Mesendoderm (in vitro differentiated cells): Measurements from ENCODE around the gene OAF.

ENCODE experiments used
- DNase-seq: peaks from one replicate; pipeline ENCODE4 v3.0.0; 2013
- H2AK5ac ChIP-seq: 2 replicates; pipeline ENCODE4 v1.6.1; 2013; ENCODE audit warnings: low read length, inconsistent platforms
- H2BK120ac ChIP-seq: 2 replicates; pipeline ENCODE4 v1.6.1; 2013; ENCODE audit warnings: low read depth, mild to moderate bottlenecking, low read length, moderate library complexity, mixed read lengths
- H2BK15ac ChIP-seq: replicated peaks from 2 replicates; pipeline ENCODE4 v1.6.1; 2013; ENCODE audit warnings: low read depth, mild to moderate bottlenecking, moderate library complexity
- H2BK5ac ChIP-seq: 2 replicates; pipeline ENCODE4 v1.6.1; 2013; ENCODE audit warnings: low read length, inconsistent platforms
- H3K18ac ChIP-seq: 2 replicates; pipeline ENCODE4 v1.6.1; 2013; ENCODE audit warnings: mild to moderate bottlenecking, low read length, mixed read lengths
- H3K23ac ChIP-seq: one replicate; pipeline ENCODE4 v1.6.1; 2013; ENCODE audit warnings: low read length
- H3K27ac ChIP-seq: 2 replicates; pipeline ENCODE4 v1.5.1; 2013; ENCODE audit warnings: low read depth, mild to moderate bottlenecking, inconsistent platforms, low read length, moderate library complexity
- H3K27me3 ChIP-seq: 2 replicates; pipeline ENCODE4 v1.6.1; 2013; ENCODE audit warnings: low read length, control low read depth, mild to moderate bottlenecking, inconsistent platforms; ENCODE audit not compliant: insufficient read depth, poor library complexity
- H3K36me3 ChIP-seq: 2 replicates; pipeline ENCODE4 v1.6.1; 2013; ENCODE audit warnings: low read length, inconsistent platforms; ENCODE audit not compliant: control insufficient read depth, insufficient read depth
- H3K4ac ChIP-seq: one replicate; pipeline ENCODE4 v1.6.1; 2013; ENCODE audit warnings: low read depth, mild to moderate bottlenecking, low read length, moderate library complexity
- H3K4me1 ChIP-seq: 2 replicates; pipeline ENCODE4 v1.6.1; 2013; ENCODE audit warnings: low read depth, low read length, inconsistent platforms; ENCODE audit not compliant: control insufficient read depth
- H3K4me2 ChIP-seq: 2 replicates; pipeline ENCODE4 v1.6.1; 2013; ENCODE audit warnings: low read length
- H3K4me3 ChIP-seq: 2 replicates; pipeline ENCODE4 v1.5.1; 2013; ENCODE audit warnings: mild to moderate bottlenecking, low read length
- H3K56ac ChIP-seq: one replicate; pipeline ENCODE4 v1.6.1; 2013; ENCODE audit warnings: low read length
- H3K79me1 ChIP-seq: 2 replicates; pipeline ENCODE4 v1.6.1; 2013; ENCODE audit warnings: low read length, inconsistent platforms
- H3K79me2 ChIP-seq: 2 replicates; pipeline ENCODE4 v1.6.1; 2013; ENCODE audit warnings: mild to moderate bottlenecking, low read length; ENCODE audit not compliant: control insufficient read depth, insufficient read depth
- H3K9ac ChIP-seq: 2 replicates; pipeline ENCODE4 v1.6.1; 2013; ENCODE audit warnings: low read length, inconsistent platforms
- H4K5ac ChIP-seq: one replicate; pipeline ENCODE4 v1.6.1; 2013; ENCODE audit warnings: low read length
- H4K8ac ChIP-seq: one replicate; pipeline ENCODE4 v1.6.1; 2013; ENCODE audit warnings: low read depth, mild to moderate bottlenecking, control low read depth, low read length, moderate library complexity
- WGBS: extraction: QIAGEN DNeasy Blood & Tissue Kit; methylation state at CpG from one replicate; pipeline ENCODE4 v1.1.7; 2013; ENCODE audit warnings: low lambda C conversion rate, missing lambda C conversion rate; ENCODE audit not compliant: insufficient coverage; ENCODE audit errors: extremely low coverage; 5-methylcytosine and 5-hydroxymethylcytosine counted together

The OAF gene

GRCh38 chr11:120200677-120201076 lies 10.2 kb upstream of the OAF start:
- Histone ChIP-seq H3K27ac (no peak overlapping the region), H3K4me3 (no peak overlapping the region), H4K8ac (no peak overlapping the region), H2BK5ac (no peak overlapping the region), H3K4me1 (peaks cover 8% of the 10 kb centered on the region), H3K36me3 (no peaks in the 10 kb centered on the region), H3K79me1 (no peaks in the 10 kb centered on the region), H3K4me2 (no peak overlapping the region), H2AK5ac (no peak overlapping the region), H3K79me2 (no peaks in the 10 kb centered on the region), H4K5ac (no peak overlapping the region), H3K18ac (no peak overlapping the region), H3K23ac (no peak overlapping the region), H3K4ac (no peak overlapping the region), H3K9ac (no peak overlapping the region), H3K27me3 (no peaks in the 10 kb centered on the region), H3K56ac (no peak overlapping the region), H2BK15ac (no peak overlapping the region), H2BK120ac (no peak overlapping the region)
- DNase-seq, result no peak
- WGBS, result no CpG with 5 or more reads among the region's 1 CpG

- H3K4ac ChIP-seq, result no peak overlapping the region
- no peak overlapping the region for H2BK5ac ChIP-seq
- H3K4me1 ChIP-seq, result peaks cover 4% of the 10 kb centered on the region
- no peak overlapping the region for H4K8ac ChIP-seq
- H2AK5ac ChIP-seq, result no peak overlapping the region
- no peaks in the 10 kb centered on the region for H3K79me2 ChIP-seq
- H4K5ac ChIP-seq, result no peak overlapping the region
- no peaks in the 10 kb centered on the region for H3K79me1 ChIP-seq
- no peak overlapping the region for H3K4me2 ChIP-seq
- DNase-seq, result no peak
- no peak overlapping the region for H3K4me3 ChIP-seq
- H2BK15ac ChIP-seq, result no peak overlapping the region
- WGBS, result no CpG with 5 or more reads among the region's 3 CpGs
- peaks cover 4% of the 10 kb centered on the region for H3K27me3 ChIP-seq
- no peak overlapping the region for H3K56ac ChIP-seq
- H3K9ac ChIP-seq, result no peak overlapping the region
- H3K23ac ChIP-seq, result no peak overlapping the region
- H3K27ac ChIP-seq, result no peak overlapping the region
- no peak overlapping the region for H2BK120ac ChIP-seq
- H3K18ac ChIP-seq, result no peak overlapping the region
- no peaks in the 10 kb centered on the region for H3K36me3 ChIP-seq
Observed at GRCh38 chr11:120201653-120202052, 9.2 kb upstream of the OAF start.

GRCh38 chr11:120203626-120204025 lies 7.2 kb upstream of the OAF start:
- Histone ChIP-seq H3K4me1 (no peaks in the 10 kb centered on the region), H3K56ac (no peak overlapping the region), H3K4me3 (no peak overlapping the region), H2BK5ac (no peak overlapping the region), H3K18ac (no peak overlapping the region), H3K79me2 (no peaks in the 10 kb centered on the region), H3K27me3 (peaks cover 12% of the 10 kb centered on the region), H3K4me2 (no peak overlapping the region), H2AK5ac (no peak overlapping the region), H3K9ac (no peak overlapping the region), H3K79me1 (no peaks in the 10 kb centered on the region), H3K4ac (no peak overlapping the region), H2BK15ac (no peak overlapping the region), H2BK120ac (no peak overlapping the region), H3K27ac (no peak overlapping the region), H4K5ac (no peak overlapping the region), H3K36me3 (no peaks in the 10 kb centered on the region), H4K8ac (no peak overlapping the region), H3K23ac (no peak overlapping the region)
- DNase-seq, result no peak
- no CpG with 5 or more reads among the region's 4 CpGs for WGBS

- Histone ChIP-seq H3K4me1 (peaks cover 5% of the 10 kb centered on the region), H3K79me2 (no peaks in the 10 kb centered on the region), H3K27ac (no peak overlapping the region), H4K8ac (no peak overlapping the region), H3K56ac (no peak overlapping the region), H3K4me2 (no peak overlapping the region), H2BK5ac (no peak overlapping the region), H3K36me3 (no peaks in the 10 kb centered on the region), H3K27me3 (peaks cover 24% of the 10 kb centered on the region), H3K4ac (no peak overlapping the region), H3K9ac (no peak overlapping the region), H3K23ac (no peak overlapping the region), H4K5ac (no peak overlapping the region), H2AK5ac (no peak overlapping the region), H2BK120ac (no peak overlapping the region), H3K4me3 (no peak overlapping the region), H3K18ac (no peak overlapping the region), H3K79me1 (no peaks in the 10 kb centered on the region), H2BK15ac (no peak overlapping the region)
- WGBS, result no CpG with 5 or more reads among the region's 7 CpGs
- no peak for DNase-seq
Observed at GRCh38 chr11:120205596-120206161, 5.2 kb upstream of the OAF start.

DNA sequence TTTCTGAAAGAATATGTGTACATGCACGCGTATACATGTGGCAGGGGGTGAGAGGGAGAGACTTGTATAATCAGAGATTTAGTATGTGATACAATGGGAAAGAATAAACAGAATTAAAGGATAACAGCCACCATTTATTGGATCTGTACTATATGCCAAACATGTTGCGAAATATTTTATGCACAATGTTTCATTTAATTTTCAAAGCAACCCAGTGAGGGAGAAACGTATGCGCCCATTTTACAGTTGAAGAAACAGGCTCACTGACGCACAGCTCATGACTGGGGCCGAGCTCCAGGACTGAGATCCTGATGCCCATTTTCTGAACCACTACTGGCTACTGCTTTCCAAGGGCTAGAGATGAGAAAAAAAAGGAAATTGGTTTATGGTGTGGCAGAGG lies 3.3 kb upstream of the OAF start:
- H3K79me1 ChIP-seq, result no peaks in the 10 kb centered on the region
- no peak overlapping the region for H2BK5ac ChIP-seq
- H2BK15ac ChIP-seq, result no peak overlapping the region
- H3K18ac ChIP-seq, result no peak overlapping the region
- H3K23ac ChIP-seq, result no peak overlapping the region
- no peak for DNase-seq
- no peaks in the 10 kb centered on the region for H3K79me2 ChIP-seq
- no peak overlapping the region for H3K4me2 ChIP-seq
- no peaks in the 10 kb centered on the region for H3K36me3 ChIP-seq
- H2AK5ac ChIP-seq, result no peak overlapping the region
- H4K5ac ChIP-seq, result no peak overlapping the region
- no peak overlapping the region for H3K4ac ChIP-seq
- H3K9ac ChIP-seq, result no peak overlapping the region
- no peak overlapping the region for H3K27ac ChIP-seq
- H3K56ac ChIP-seq, result no peak overlapping the region
- no peak overlapping the region for H4K8ac ChIP-seq
- peaks cover 33% of the 10 kb centered on the region for H3K27me3 ChIP-seq
- H3K4me1 ChIP-seq, result peaks cover 7% of the 10 kb centered on the region
- H3K4me3 ChIP-seq, result no peak overlapping the region
- no peak overlapping the region for H2BK120ac ChIP-seq
- no CpG with 5 or more reads among the region's 7 CpGs for WGBS

DNA sequence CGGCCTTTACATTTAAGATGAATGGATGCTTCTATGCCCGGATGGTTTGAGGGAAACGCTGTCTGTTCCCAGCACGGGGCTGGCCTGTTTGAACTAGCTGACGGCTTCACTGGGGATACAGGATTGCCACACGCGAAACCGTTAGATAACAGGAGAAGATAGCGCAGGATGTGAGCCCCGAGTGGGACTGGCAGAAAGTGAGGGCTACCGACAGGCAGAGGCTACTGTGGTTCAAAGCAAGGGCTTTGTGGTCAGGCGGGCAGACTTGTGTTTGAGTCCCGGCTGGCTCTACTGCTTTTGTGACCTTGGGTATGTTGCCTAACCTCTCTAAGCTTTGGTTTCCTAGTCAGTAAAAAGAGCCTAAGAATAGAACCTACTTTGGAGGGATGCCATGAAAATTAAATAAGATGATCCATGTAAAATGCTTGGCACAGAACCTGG lies 2.8 kb upstream of the OAF start:
- no peak overlapping the region for H2AK5ac ChIP-seq
- H3K79me1 ChIP-seq, result no peaks in the 10 kb centered on the region
- peaks cover 33% of the 10 kb centered on the region for H3K27me3 ChIP-seq
- H3K79me2 ChIP-seq, result no peaks in the 10 kb centered on the region
- no peaks in the 10 kb centered on the region for H3K36me3 ChIP-seq
- no peak overlapping the region for H3K18ac ChIP-seq
- no peak overlapping the region for H3K9ac ChIP-seq
- no peak overlapping the region for H3K4ac ChIP-seq
- H3K4me1 ChIP-seq, result peaks cover 7% of the 10 kb centered on the region
- no peak overlapping the region for H4K5ac ChIP-seq
- DNase-seq, result no peak
- no peak overlapping the region for H2BK15ac ChIP-seq
- no peak overlapping the region for H3K56ac ChIP-seq
- H3K4me3 ChIP-seq, result no peak overlapping the region
- no CpG with 5 or more reads among the region's 13 CpGs for WGBS
- H3K27ac ChIP-seq, result no peak overlapping the region
- no peak overlapping the region for H2BK5ac ChIP-seq
- H2BK120ac ChIP-seq, result no peak overlapping the region
- no peak overlapping the region for H3K23ac ChIP-seq
- H3K4me2 ChIP-seq, result no peak overlapping the region
- no peak overlapping the region for H4K8ac ChIP-seq
